ENCODE measurements around the gene PTPN1.
A peak's percentile ranks its signal among the peaks of the same experiment; 100 is the strongest.
"Not testable (repeated sequence)": the region's sequence is repeated elsewhere in the genome, so short reads cannot be mapped to it uniquely, and the experiment has no call there.

Gene PTPN1

DNA sequence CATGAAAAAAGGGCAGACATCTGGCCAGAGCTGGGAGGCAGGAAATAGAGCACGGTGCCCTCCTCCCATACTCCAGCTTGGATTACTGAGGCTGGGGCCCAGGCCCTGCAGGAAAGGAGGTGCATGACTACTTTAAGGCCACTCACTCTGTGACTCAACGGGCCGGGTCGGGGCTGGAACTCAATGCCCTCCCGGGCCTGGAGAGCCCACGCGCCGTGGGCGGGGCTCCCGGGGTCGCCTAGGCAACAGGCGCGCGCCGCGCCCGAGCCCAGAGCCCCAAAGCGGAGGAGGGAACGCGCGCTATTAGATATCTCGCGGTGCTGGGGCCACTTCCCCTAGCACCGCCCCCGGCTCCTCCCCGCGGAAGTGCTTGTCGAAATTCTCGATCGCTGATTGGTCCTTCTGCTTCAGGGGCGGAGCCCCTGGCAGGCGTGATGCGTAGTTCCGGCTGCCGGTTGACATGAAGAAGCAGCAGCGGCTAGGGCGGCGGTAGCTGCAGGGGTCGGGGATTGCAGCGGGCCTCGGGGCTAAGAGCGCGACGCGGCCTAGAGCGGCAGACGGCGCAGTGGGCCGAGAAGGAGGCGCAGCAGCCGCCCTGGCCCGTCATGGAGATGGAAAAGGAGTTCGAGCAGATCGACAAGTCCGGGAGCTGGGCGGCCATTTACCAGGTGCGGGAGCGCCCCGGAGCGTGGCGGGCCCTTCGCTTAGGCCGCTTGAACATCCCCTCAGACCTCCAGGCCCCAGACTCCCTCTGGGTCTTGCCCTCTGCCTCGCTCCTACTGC lies at the start of gene PTPN1:
PTPN1 (plus strand) TSS at position 461 of the 783 bp plus-strand sequence; CDS start at position 606, 145 bp downstream.
- peak; percentile 84 to 99 (median 96) for DNase-seq

DNA sequence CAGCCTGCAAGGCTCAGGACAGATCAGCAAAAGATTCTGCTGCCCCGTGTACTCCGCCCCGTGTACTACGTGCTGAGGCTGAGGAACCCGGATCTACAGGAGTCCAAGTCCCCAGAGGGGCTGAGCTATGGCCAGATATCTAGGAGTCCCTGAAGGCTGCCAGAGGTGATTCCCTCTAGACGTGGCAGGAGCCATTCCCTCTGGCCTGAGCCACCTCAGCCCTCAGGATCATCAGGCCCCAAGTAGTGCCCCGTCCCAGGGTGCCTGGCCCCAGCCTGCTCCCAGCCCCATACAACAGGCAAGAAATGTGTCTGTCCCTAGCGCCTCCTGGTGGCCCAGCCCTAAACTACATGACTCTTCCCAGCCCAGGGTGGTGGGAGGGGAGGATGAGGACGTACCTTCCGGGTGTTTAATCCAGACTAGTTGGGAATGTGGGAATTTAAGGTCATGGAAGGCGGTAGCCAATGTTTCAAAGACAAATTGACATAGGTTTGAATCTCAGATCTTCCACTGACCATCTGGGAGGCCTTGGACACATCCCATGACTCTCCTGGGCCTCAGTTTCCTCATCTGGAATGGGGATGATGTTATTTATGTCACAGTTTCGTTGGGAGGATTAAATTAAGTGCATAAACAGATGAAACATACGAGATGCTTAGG lies 49.4 kb upstream of the PTPN1 start:
- DNase-seq: peak in 55 of 58 donors; percentile 9 to 80 (median 47)

DNA sequence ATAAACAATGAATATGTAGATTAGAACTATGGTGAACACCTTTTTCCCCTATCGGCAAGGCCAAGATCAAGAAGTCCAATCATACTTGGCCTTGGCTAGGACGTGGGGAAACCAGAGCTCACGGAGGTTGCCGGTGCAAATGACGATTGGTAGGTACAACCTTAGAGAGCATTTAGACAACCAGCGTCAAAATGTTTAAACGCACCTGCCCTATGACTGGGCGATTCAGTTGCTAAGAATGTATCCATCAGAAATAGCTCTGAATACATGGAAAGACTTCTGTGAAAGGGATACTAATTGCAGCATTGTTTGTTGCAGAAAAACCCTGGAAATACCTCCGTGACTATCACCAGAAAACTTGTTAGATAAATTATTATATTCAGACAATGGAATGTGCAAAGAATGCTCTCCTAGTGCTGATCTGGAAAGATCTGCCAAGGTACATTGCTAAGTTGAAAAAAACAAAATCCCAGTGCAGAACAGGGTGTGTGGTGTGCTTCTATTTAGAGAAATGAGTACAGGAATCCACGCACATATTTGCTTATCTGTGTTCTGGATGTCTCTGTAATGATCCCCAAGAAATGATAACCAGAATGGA lies 48.0 kb upstream of the PTPN1 start:
- DNase-seq: no peak

DNA sequence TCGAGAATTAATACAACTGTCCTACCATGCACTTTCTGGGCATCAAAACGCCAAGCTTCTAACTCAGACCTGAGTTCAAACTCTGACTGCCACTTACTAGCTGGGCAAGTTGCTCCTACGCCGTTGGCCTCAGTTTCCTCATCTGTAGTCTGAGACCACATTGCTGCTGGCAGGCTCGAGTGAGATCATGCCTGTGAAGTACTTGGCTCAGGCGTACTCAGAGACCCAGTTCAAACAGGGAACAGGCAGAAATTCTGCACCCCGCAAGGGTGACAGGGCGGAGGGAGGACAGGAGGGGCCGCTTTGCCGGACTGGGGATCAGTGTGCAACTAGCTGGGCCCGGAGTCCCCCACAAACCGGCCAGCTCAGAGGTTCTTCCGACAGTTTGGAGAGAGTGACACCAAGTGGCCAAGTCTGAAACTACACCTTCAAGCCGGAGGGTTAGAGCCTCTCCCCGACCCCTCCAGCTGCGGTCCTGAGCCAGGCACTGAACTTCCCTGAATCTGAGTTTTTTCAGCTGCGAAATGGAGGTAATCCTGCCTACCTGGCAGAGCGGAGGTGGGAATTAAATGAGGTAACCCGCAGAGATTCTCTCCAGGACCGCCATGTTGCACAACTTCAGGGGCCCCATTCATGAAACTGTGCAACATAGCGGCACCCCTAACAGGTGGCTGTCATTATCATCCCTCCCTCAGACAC lies 46.0 kb upstream of the PTPN1 start:
- DNase-seq: peak in 47 of 58 donors; percentile 4 to 56 (median 24)

DNA sequence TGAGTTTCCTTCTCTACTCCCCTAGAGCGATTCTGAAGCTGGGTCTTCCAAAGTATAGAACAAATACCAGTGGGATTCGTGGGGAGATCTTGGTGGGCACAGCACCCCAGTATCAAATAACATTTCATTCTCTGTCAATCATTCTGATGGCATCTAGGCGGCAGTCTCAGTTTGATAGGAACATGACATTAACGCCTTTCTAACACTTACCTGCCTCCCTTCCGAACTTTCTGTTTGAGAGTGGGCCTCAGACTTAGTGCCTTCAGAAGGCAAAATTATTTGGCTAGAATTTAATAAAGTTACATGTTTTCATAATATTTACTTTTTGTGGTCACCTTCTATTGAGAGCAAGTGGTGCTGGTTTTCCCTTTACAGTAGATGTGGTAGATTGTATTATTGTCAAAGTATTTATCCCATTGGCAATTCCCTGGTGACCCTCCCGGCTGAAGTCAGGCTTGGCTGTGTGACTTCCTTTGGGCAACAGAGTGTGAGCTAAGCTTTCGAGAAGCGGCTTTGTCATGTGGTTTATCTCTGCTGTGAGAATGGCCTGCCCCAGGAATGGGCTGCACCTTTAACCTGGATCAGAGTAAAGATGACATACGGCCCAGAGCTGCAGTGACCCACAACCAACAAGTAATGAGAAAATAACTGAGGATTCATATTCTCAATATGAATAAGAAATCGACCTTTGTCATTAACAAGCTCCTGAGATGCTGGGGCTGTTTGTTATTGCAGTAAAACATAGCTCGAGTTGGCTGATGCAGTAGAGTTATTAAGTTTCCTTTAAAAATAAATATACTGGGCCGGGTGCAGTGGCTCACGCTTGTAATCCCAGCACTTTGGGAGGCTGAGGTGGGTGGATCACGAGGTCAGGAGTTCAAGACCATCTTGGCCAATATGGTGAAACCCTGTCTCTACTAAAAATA lies 45.2 kb upstream of the PTPN1 start:
- DNase-seq: no peak

DNA sequence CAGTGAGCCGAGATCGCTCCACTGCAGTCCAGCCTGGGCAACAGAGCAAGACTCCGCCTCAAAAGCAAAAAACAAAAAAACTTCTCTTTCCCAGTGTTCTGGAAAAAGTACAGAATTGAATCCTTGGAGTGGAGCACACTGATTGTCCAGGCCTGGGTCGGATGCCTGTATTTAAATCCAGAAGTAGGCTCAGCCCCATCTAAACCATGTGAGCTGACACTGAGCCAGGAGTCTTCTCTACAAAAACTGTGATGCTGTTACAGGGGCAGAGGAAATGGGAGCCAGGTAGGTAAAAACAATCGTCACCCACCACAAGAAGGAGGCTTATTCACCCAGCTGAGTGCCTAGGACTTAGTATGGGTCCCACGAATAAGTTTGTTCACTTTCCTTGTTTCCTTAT lies 43.0 kb upstream of the PTPN1 start:
- no peak for DNase-seq

DNA sequence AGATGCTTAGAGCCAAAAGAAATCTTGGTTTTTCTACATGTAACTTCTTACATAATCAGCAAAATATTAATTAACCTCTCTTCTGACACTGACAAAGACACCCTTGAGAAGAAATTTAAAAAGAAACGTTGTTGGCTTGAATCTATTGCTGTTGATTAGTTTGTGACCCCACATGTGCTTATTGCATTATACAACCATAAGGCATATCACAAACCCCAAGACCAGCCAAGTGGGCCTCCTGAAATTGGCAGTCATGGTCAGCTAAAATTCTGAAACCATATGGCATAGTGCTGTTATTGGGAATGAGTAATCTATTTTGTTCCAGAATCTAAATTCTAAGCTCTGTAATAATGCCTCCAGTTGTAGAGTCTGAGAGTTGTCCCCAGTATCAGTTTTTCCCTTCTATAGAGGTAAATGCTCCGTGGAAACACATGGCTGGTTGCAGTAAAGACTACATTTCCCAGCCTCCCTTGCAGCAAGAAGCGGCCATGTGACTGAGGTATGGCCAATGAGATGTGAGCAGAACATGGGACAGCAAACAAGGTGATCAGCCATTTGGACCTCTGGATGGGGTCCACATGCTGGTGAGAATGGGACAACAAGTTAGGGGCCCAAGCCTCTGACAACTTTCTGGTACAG lies 42.3 kb upstream of the PTPN1 start:
- DNase-seq: peak in 23 of 58 donors; percentile 1 to 51 (median 18)

DNA sequence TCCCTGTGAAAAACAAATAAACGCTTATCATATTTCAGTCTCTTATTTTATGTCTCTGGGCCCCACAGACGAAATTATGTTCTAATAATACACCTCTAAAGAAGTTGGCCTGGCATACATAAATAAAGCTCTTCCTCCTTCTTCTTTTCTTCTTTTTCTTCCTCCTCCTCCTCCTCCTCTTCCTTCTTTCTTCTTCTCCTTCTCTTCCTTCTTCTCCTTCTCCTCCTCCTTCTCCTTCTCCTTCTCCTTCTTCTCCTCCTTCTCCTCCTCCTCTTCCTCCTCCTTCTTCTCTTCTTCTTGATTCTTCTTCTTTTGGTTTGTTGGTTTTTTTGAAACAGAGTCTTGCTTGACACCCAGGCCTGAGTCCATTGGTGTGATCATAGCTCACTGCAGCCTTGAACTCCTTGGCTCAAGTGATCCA lies 41.8 kb upstream of the PTPN1 start:
- DNase-seq: no peak

DNA sequence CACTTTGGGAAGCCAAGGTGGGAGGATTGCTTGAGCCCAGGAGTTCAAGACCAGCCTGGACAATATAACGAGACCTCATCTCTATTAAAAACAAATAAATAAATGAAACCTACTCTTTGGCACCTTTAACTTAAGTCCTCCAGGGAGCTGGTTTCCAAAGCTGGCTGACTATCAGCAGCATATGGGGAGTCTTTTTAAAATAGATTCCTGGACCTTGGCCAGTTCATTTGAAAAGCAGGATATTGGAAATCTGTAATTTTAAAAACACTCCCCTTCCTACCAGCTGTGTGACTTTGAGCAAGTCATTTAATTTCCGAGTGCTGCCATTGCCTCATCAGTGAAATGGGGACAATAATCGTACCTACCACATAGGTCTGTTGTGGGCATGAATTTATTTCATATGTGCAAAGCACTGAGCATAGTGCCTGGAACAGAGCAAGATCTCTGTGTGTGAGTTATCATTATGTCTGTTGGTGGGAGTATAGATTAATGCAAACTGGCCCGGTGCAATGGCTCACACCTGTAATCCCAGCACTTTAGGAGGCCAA lies 40.9 kb upstream of the PTPN1 start:
- no peak for DNase-seq

DNA sequence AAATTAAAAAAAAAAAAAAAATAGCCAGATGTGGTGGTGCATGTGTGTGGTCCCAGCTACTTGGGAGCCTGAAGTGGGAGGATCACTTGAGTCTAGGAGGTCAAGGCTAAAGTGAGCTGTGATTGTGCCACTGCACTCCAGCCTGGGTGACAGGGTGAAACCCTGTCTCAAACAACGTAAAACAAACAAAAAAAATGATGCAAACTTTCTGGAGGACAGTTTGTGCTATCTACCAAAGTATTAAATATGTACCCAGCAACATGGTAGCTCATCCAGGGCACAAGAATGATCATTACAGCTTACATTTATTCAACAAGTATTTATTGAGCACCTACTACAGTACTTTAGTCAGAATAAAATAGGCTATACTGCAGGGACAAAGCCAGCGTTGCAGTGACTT lies 40.4 kb upstream of the PTPN1 start:
- DNase-seq: no peak

DNA sequence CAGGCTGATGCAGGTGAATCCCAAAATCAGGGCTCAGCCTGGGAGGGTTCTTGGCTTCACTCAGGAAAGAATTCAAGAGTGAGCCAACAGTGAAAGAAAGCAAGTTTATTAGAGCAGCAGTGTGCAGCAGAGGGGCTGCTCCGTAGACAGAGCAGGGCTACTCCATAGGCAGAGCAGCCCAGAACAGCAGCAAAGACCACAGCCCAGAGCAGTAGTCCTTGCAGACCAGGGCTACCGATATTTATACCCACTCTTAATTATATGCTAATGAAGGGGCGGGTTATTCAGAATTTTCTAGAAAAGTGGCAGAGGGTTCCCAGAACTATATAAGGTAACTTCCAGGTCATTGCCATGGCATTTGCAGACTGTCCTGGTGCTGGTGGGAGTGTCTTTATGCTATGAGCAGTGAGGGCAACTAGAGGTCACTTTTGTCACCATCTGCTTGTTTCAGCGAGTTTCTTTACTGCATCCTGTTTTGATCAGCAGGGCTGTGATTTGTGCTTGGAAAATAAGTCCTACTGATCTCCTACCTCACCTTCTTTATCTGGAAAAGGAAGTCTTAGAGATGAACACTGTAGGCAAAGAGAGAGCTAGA lies 39.8 kb upstream of the PTPN1 start:
- DNase-seq: no peak

DNA sequence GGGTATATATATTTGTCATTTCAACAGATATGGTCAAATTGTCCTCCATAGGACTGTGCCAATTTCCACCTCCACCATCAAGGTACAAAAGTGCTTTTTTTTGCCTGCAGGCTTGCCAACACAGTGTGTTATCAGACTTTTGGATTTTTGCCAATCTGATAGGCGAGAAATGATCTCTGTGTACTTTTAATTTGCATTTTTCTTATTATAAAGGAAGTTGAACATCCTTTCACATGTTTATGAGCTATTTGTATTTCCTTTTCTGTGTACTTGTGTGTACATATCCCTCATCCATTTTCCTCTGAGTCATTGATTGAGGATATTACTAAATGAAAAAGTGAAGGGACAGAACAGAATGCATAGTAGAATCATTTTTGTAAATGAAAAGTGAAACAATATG lies 39.0 kb upstream of the PTPN1 start:
- peak in 1 of 58 donors; percentile 5 for DNase-seq

DNA sequence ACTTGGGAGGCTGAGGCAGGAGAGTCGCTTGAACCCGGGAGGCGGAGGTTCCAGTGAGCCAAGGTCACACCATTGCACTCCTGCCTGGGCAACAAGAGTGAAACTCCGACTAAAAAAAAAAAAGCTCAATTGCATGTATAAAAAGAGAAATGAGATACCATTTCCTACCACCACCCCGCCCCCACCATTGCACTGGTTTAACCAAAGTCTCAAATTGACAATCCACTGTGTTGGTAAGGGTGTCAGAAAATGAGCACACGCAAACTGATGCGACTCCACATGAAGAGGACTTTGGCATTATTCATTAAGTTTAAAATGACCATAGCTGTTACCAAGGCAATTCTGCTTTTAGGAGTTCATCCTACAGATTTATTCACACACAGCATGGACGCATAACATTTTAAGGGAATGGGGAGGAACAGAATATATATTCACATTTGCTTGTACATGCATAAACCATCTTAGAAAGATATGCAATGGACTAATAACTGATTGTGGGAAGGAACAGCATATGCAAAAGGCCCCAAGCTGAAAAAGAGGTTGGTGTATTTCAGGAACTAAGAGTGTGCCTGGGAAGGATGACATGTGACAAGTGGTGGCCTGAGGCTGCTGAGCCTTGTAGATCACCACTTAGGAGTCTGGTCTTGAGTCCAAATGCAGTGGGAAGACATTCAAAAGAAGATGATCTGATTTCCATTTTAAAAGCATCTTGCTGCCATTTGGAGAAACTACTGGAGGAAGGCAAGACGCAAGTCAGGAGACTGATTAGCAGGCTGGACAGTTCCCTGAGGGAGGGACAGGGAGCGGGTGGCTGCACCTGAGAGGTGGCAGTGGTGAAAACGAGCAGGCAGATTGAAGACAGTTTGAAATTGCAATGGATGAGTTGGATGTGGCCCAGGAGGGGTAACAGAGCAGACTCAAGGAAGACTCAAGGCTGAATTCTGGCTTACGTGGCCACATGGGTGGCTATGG lies 37.2 kb upstream of the PTPN1 start:
- no peak for DNase-seq

DNA sequence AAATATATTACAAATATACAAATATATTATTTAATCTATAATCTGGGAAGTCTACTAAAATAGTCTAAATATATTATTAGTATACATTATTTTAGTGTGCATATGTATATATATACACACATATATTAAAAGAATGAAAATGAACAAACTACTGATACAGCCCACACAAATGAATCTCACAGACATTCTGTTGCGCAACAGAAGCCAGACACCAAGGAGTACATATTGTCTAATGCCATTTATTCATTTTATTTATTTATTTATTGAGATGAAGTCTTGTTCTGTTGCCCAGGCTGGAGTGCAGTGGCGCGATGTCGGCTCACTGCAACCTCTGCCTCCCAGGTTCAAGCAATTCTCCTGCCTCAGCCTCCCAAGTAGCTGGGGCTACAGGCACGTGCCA lies 35.8 kb upstream of the PTPN1 start:
- not testable (repeated sequence) for DNase-seq

DNA sequence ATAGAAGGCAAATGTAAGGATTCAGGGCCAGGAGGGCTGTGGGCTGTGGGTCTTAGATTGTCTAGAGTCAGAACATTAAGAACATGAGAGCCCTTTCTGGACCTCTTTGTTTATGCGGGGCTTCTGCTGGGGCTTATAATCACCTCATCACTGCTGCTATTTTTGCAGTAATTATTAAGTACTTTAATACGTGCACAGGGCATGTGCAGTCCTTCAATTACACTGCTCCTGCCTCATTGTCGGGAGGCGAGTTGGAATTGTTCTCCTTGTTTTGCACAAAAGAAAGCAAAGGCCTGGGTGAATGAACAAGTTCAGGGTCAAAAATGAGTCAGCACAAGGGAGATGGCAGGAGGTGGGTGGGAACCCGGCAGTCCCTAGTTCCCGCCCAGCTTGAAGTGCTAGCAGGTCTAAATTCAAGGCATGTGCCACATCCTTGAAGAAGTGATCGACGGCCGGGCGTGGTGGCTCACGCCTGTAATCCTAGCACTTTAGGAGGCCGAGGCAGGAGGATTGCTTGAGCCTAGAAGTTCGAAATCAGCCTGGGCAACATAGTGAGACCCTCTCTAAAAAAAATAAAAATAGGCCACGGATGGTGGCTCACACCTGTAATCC lies 34.4 kb upstream of the PTPN1 start:
- no peak for DNase-seq

DNA sequence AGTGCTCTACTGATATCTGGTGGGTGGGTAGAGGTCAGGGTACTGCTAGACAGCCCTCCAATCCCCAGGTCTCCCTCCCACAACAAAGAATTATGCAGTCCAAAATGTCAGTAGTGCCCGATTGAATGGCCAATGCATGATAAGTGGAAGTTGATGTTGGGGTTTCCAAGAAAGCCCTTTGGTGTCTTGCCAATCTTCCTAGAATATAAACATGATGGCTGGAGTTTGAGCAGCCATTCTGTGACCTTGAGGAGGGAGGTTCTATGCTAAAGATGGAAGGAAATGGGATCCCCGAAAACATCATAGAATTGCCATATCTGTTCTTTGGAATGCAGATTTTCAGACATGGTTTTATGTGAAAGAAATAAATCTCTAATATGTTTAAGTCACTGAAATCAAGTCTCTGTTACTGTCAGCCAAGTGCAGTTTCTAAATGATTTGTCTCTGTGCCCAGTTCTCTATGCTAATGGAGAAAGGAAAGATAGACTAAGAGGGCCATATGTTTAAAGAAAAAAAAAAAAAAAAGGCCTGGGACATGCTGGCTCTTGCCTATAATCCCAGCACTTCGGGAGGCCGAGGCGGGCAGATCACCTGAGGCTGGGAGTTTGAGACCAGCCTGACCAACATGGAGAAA lies 32.8 kb upstream of the PTPN1 start:
- DNase-seq: no peak
